Testis (tissue), 2 donors: Measurements from ENCODE around the gene SPINT2.

Source experiments
- POLR2A ChIP-seq: fragments of 450-650 bp; IDR thresholded peaks from one replicate; pipeline ENCODE4 v1.6.1; 2017; ENCODE audit warnings: antibody characterized with exemption, mild to moderate bottlenecking, moderate library complexity
- TF ChIP-seq, protein P1 (sequence below), 3 experiments: fragments of 450-650 bp in 2 of 3; fragments of 200-600 bp in 1 of 3; sonication (generic) in 1 of 3; IDR thresholded peaks; one replicate each; pipeline ENCODE4 v1.5.1; 2016 to 2019; ENCODE audit warnings: antibody characterized with exemption in 3 of 3, mild to moderate bottlenecking in 2 of 3, moderate library complexity in 1 of 3

- TF ChIP-seq, protein P1, sequence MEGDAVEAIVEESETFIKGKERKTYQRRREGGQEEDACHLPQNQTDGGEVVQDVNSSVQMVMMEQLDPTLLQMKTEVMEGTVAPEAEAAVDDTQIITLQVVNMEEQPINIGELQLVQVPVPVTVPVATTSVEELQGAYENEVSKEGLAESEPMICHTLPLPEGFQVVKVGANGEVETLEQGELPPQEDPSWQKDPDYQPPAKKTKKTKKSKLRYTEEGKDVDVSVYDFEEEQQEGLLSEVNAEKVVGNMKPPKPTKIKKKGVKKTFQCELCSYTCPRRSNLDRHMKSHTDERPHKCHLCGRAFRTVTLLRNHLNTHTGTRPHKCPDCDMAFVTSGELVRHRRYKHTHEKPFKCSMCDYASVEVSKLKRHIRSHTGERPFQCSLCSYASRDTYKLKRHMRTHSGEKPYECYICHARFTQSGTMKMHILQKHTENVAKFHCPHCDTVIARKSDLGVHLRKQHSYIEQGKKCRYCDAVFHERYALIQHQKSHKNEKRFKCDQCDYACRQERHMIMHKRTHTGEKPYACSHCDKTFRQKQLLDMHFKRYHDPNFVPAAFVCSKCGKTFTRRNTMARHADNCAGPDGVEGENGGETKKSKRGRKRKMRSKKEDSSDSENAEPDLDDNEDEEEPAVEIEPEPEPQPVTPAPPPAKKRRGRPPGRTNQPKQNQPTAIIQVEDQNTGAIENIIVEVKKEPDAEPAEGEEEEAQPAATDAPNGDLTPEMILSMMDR (IDR thresholded peaks at IDR 0.05): no peak
- TF ChIP-seq POLR2A: no peak
Observed at GRCh38 chr19:38255383-38256014, 8.9 kb upstream of the SPINT2 start.
